COLO668 (cell line): ENCODE results near the gene DOP1B.
"Not testable (repeated sequence)": the region's sequence is repeated elsewhere in the genome, so short reads cannot be mapped to it uniquely, and the experiment has no call there.

Source experiments
- DNase-seq: peaks from one replicate; lab custom pipeline; 2025; ENCODE audit not compliant: unreplicated experiment; lab: John Stamatoyannopoulos, UW

DOP1B gene, protein sequence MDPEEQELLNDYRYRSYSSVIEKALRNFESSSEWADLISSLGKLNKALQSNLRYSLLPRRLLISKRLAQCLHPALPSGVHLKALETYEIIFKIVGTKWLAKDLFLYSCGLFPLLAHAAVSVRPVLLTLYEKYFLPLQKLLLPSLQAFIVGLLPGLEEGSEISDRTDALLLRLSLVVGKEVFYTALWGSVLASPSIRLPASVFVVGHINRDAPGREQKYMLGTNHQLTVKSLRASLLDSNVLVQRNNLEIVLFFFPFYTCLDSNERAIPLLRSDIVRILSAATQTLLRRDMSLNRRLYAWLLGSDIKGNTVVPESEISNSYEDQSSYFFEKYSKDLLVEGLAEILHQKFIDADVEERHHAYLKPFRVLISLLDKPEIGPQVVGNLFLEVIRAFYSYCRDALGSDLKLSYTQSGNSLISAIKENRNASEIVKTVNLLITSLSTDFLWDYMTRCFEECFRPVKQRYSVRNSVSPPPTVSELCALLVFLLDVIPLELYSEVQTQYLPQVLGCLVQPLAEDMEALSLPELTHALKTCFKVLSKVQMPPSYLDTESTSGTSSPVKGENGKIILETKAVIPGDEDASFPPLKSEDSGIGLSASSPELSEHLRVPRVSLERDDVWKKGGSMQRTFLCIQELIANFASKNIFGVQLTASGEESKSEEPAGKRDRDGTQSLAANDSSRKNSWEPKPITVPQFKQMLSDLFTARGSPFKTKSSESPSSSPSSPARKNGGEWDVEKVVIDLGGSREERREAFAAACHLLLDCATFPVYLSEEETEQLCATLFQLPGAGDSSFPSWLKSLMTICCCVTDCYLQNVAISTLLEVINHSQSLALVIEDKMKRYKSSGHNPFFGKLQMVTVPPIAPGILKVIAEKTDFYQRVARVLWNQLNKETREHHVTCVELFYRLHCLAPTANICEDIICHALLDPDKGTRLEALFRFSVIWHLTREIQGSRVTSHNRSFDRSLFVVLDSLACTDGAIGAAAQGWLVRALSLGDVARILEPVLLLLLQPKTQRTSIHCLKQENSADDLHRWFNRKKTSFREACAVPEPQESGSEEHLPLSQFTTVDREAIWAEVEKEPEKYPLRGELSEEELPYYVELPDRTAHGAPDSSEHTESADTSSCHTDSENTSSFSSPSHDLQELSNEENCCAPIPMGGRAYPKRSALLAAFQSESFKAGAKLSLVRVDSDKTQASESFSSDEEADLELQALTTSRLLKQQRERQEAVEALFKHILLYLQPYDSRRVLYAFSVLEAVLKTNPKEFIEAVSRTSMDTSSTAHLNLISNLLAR (N-terminal part only)

GRCh38 chr21:36156815-36157670, at the start of gene DOP1B:
Gene DOP1B (plus strand): TSS chr21:36156824. CDS start chr21:36164734, 7,910 bp downstream.
- DNase-seq: peak; percentile 87

- DNase-seq: no peak
Observed at GRCh38 chr21:36109868-36110267, 46.8 kb upstream of the DOP1B start.

DNA sequence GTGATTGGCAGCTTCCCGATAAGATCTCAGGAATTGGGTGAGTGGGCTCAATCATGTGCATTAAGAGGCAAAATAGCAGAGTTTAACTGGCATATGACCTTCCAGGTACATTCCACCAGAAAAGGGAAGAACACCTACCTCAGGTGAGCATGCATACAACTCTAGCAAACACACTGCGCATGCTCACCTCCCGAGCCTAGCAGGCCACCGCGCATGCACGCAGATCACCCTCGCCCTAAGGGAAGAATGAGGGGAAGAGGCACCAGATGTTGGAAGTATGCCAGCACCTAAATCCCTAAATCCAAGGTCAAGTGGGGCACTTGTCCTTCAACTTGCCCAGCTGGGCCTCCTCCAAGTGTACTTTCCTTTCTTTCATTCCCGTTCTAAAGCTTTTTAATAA, 45.4 kb upstream of the DOP1B start:
- DNase-seq: no peak

- DNase-seq: peak; percentile 76
Observed at GRCh38 chr21:36113647-36114428, 42.8 kb upstream of the DOP1B start.

GRCh38 chr21:36115138-36115730, 41.4 kb upstream of the DOP1B start:
- no peak for DNase-seq

DNA sequence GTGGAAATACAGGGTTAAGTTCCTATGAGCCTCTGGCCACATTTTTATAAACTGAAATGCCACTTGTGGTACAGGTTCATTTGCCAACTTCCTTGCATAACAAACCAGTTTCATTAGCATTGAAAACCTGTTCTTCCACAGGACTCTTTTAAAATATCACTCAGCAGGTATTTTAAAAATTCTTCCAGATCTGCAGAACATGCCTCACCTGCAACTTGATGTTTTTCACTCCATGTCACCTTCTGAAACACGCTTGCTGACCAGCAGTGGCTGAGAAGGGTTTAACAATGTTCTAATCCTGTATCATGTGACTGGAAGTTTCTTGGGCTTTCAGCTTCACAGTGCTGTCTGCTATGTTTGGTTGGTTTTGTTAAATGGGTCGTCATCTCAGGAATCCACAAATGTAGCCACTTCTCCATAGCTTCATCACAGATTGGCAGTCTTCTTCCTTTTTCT, 39.3 kb upstream of the DOP1B start:
- DNase-seq: no peak

DNA sequence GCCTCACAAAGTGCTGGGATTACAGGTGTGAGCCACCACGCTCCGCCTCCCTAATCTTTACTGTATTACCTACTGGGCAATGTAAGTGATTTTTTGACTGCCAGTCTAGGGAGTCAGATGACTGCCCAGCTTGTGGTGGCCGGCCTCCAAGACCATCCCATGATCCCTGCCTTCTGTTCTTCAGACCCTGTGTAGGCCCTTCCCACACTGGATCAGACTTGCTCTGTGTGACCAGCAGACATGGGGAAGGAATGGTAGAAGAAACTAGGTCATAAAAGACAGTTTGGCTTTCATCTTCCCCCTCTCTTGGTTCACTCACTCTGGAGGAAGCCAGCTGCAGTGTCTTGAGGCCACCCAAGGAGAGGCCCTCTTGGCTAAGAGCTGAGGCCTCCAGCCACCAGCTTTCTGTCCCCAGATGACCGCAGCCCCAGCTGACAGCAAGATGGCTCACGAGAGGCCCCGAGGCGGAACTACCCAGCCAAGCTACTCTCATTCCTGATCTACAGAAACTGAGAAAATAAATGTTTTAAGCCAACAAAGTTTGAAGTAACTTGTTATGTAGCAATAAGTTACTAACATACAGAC, 36.2 kb upstream of the DOP1B start:
- no peak for DNase-seq

DNA sequence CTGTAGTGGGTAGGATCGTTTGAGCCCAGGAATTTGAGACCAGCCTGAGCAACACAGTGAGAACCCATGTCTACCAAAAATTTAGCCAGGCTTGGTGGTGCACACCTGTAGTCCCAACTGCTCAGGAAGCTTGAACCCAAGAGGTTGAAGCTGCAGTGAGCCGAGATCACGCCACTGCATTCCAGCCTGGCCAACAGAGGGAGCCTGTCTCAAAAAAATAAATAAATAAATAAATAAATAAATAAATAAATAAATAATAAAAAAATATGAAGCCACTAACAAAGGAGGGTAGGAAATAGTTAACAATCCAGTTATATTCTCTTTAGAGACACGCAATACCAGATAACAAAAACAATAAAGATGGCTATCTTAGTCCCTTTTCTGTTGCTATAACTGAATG, 33.6 kb upstream of the DOP1B start:
- DNase-seq: no peak

- no peak for DNase-seq
Observed at GRCh38 chr21:36124395-36124794, 32.2 kb upstream of the DOP1B start.

GRCh38 chr21:36125512-36126207, 31.0 kb upstream of the DOP1B start:
- DNase-seq: peak; percentile 73

DNA sequence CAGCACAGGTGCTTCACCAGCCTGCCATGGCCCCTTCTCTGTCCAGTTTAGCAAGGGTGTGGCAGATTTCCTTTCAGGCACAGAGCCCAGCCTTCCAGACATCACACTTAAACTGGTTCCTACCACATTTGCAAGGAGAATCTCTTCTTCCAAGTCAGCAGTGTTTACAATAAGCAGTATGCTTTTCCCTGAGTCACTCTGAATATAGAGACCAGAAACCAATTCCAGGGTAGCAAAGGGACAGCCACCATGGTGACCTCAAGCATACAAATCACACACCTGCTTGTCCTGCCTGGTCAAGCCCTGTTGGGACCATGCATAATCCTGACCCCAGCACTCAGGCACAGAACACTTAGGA, 30.4 kb upstream of the DOP1B start:
- no peak for DNase-seq

DNA sequence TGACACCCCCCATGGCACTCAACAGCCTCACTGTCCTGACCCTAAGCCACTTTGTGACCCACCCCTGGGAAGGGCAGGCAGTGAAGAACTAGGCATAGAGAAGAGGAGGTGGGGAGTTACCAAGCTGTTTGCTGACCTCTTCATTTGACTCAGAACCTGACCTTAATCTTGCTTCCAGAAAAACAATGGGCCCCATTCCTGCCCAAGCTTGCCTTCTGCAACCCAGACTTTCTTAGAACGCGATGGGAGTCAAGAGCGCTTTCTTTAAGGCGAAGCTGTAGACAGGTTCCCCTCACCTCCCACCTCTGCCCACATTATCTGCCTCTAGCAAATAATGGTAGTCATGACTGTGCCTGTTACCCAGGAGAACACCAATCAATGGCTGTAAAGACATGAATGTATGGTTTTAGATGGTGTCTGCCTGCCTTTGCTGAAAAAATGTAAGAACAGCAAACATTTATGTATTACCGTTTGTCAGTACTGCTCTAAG, 30.0 kb upstream of the DOP1B start:
- DNase-seq: no peak

- no peak for DNase-seq
Observed at GRCh38 chr21:36127250-36127904, 29.2 kb upstream of the DOP1B start.

DNA sequence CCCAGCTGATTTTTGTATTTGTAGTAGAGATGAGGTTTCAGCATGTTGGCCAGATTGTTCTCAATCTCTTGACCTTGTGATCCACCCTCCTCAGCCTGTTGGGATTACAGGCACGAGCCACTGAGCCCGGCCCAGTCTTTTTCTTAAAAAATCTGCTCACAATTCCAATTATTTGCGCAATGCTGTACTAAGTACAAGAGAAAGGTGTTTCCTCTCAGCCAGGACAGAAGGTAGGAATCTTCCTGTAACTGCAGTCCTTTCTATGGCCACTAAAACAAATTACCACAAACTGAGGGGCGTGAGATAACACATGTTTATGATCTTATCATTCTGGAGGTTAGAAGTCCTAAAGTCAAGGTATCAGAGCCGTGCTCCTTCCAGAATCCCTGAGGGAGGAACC, 28.6 kb upstream of the DOP1B start:
- no peak for DNase-seq

- no peak for DNase-seq
Observed at GRCh38 chr21:36129219-36129618, 27.4 kb upstream of the DOP1B start.

DNA sequence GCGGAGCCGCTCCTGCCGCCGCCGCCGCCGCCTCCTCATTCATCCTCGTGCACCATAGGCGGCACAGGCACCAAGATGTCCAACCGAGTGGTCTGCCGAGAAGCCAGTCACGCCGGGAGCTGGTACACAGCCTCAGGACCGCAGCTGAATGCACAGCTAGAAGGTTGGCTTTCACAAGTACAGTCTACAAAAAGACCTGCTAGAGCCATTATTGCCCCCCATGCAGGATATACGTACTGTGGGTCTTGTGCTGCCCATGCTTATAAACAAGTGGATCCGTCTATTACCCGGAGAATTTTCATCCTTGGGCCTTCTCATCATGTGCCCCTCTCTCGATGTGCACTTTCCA, 26.2 kb upstream of the DOP1B start:
- not testable (repeated sequence) for DNase-seq

- DNase-seq: not testable (repeated sequence)
Observed at GRCh38 chr21:36130839-36131238, 25.8 kb upstream of the DOP1B start.

- no peak for DNase-seq
Observed at GRCh38 chr21:36132696-36133095, 23.9 kb upstream of the DOP1B start.
